GM12872 (cell line): ENCODE data around the gene CDX1.

Experiments
- CTCF ChIP-seq: IDR thresholded peaks from 3 replicates; pipeline ENCODE4 v1.5.1; 2011; ENCODE audit warnings: low read depth, mild to moderate bottlenecking, low read length, moderate library complexity; ENCODE audit not compliant: insufficient read depth

CDX1 gene

DNA sequence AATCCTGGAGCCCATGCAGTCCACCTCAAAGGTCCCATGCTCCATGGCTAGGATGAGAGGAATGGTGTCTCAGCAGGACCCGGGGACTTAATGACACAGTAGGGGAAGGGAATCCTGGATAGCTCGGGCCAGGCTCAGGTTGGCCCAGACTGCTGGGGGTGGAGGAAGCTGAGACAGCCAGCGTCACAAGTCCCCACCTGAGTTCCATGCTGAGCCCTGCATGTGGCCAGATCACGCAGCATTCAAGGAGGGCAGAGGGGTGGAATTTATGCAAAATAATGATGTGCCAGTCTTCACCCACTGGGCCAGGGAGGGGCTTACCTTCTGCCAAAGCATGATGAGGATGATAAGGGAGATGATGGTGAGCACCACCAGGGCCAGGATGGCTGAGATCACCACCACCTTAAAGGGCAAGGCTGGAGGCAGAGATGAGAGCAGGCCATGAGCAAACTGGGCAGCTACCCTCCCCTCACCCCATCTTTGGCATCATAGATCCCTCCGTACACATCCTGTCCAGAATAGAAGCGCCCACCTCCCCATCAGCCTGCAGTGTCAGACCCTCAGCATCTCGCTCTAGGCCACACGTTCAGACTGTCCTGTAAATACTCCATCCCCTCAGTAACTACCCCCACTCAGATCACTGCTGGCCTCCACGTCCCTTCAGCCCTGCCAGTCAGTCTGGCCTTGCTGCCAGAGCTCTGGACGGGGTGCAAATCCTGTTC, 40.2 kb upstream of the CDX1 start:
- no peak for TF ChIP-seq CTCF

DNA sequence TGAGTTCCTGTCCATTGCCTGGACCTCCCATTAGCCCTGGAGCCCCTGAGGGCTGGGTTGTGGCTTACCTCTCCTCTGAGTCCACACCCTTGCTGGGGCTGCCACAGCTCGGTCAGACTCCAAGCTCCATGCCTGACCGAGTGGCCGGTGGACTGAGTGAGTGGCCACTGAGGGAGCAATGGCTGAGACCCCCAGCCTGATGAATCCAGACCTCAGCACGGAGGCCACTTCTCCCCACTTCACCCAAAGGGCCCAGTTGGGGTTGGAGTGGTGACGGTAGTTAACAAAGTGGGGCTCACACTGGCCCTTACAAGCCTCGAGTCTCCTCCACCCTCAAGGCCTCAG, 39.7 kb upstream of the CDX1 start:
- no peak for TF ChIP-seq CTCF

- TF ChIP-seq CTCF = no peak
These were observed 37.1 kb upstream of the CDX1 start for GRCh38 chr5:150129454-150129812.

DNA sequence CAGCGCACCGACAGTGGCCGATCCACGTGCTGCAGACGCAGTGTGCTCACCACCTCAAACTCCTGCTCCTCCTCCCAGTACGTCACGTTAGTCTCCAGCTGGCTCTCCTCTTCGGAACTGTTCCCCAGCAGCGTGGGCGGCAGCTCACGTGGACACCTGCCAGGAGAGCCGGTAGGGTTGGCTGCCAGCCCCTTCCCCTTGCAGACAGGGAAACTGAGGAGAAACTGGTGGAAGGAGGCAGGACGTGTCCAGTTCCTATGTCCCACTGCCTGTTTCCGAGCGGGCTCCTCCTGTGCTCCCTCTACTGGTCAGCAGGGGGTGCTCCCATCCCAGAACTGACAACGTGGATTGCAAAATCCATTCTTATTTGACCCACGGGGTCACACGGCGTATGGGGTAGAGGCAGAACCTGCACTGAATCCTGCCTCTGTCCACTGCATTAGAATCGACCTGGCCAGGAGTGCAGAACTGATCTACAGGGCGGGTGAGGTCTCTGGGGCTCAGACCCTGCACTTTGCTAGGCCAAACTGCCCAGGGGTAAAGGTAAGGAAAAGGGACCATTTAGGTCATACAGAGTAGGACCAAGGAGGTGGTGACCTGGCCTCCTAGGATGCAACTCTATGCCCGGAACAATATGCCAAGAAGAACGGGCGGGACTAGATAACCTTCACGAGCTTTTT, 36.6 kb upstream of the CDX1 start:
- peak; percentile 95 for TF ChIP-seq CTCF

DNA sequence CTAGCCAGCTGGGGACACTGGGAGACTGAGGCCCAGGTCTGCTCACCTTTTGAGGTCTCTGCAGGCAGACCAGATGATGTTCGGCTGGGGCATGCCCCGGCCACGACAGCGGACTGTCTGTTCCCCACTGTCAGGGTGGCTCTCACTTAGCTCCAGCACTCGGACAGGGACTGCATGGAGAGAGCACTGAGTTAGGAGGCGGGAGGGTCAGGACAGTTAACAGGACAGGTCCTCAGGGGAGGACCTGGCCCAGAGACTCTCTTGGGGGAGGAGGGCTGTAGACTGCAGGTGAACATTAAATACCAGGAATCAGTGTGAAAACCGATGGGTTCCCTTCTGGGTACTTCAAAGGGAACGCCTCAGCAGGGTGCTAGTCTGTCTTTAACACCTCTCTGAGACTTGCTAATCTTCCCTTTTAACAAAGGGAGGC, 36.1 kb upstream of the CDX1 start:
- TF ChIP-seq CTCF = no peak

- no peak for TF ChIP-seq CTCF
These were observed 35.1 kb upstream of the CDX1 start for GRCh38 chr5:150131461-150131860.

DNA sequence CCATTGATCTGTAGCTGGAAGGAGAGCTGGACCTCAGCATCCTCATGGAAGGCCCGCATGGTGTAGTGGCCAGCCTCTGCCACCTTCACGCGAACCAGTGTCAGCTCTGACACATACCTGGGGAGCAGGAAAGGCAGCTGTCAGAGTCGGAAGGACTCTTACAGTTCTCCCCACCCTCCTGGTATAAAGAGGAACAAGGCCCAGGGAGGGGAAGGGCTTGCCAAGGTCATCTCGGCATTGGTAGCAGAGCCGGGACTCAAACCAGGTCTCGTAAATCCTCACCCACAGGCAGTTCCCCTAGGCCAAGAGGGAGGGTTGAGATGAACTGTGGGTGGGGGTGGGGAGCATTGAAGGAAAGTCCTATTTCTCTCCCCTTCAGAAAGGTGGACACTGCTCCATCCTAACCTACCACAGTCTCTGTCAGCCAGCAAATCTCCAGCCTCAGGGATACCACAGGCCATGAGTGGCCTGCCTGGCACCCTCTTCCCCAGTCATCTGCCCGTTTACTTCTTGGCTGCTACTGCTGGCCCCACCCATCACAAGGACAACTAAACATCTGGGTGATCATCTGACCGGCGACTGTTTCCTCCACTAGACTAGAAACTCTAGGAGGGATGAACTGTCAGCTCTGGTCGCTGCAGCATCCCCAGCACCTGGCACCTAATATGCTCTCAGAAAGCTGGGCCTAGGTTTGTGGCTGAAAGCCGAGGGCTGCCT, 34.4 kb upstream of the CDX1 start:
- no peak for TF ChIP-seq CTCF
